GM10847 (cell line): Measurements from ENCODE around the gene ESRRG.

ENCODE experiments used
- POLR2A ChIP-seq: IDR thresholded peaks from 2 replicates; pipeline ENCODE4 v1.6.1; 2011; ENCODE audit not compliant: insufficient read length; ENCODE audit errors: extremely low read depth

Gene ESRRG

GRCh38 chr1:216523449-216524190, 199.6 kb downstream of the ESRRG start:
- TF ChIP-seq POLR2A, result no peak

- no peak for TF ChIP-seq POLR2A
Observed at GRCh38 chr1:216523043-216523442, 200.2 kb downstream of the ESRRG start.

GRCh38 chr1:216521477-216521876, 201.8 kb downstream of the ESRRG start:
- TF ChIP-seq POLR2A, result no peak

GRCh38 chr1:216518844-216519627, 204.2 kb downstream of the ESRRG start:
- no peak for TF ChIP-seq POLR2A

- TF ChIP-seq POLR2A, result no peak
Observed at GRCh38 chr1:216502528-216503162, 220.6 kb downstream of the ESRRG start.

GRCh38 chr1:216500273-216500967, 222.8 kb downstream of the ESRRG start:
- no peak for TF ChIP-seq POLR2A

- no peak for TF ChIP-seq POLR2A
Observed at GRCh38 chr1:216499581-216500272, 223.5 kb downstream of the ESRRG start.

GRCh38 chr1:216498277-216498676, 225.0 kb downstream of the ESRRG start:
- no peak for TF ChIP-seq POLR2A

- TF ChIP-seq POLR2A, result no peak
Observed at GRCh38 chr1:216485042-216485441, 238.2 kb downstream of the ESRRG start.

- no peak for TF ChIP-seq POLR2A
Observed at GRCh38 chr1:216483672-216484401, 239.4 kb downstream of the ESRRG start.

- no peak for TF ChIP-seq POLR2A
Observed at GRCh38 chr1:216482620-216483019, 240.6 kb downstream of the ESRRG start.

- TF ChIP-seq POLR2A, result no peak
Observed at GRCh38 chr1:216478238-216478637, 245.0 kb downstream of the ESRRG start.

GRCh38 chr1:216476341-216476740, 246.9 kb downstream of the ESRRG start:
- TF ChIP-seq POLR2A, result no peak

GRCh38 chr1:216475659-216476276, 247.5 kb downstream of the ESRRG start:
- TF ChIP-seq POLR2A, result no peak
